HEK293 (cell line): Measurements from ENCODE around the gene MFAP1.
"Not testable (repeated sequence)": the region's sequence is repeated elsewhere in the genome, so short reads cannot be mapped to it uniquely, and the experiment has no call there.

Source experiments
- CTCF ChIP-seq: fragments of 450-650 bp; formaldehyde crosslinking; IDR thresholded peaks from 2 replicates; pipeline ENCODE4 v1.5.1; 2016; ENCODE audit warnings: missing biosample characterization, missing genetic modification characterization
- REST ChIP-seq: fragments of 450-650 bp; formaldehyde crosslinking; IDR thresholded peaks from 2 replicates; pipeline ENCODE4 v1.5.1; 2016; ENCODE audit warnings: missing biosample characterization, missing genetic modification characterization
- ZNF146 ChIP-seq: fragments of 450-650 bp; formaldehyde crosslinking; IDR thresholded peaks from 2 replicates; pipeline ENCODE4 v1.5.1; 2016; ENCODE audit warnings: missing biosample characterization, missing genetic modification characterization
- ZNF23 ChIP-seq: fragments of 450-650 bp; formaldehyde crosslinking; IDR thresholded peaks from 2 replicates; pipeline ENCODE4 v1.5.1; 2016; ENCODE audit warnings: missing biosample characterization, missing genetic modification characterization, borderline replicate concordance
- ZNF24 ChIP-seq: fragments of 450-650 bp; formaldehyde crosslinking; IDR thresholded peaks from 2 replicates; pipeline ENCODE4 v1.5.1; 2016; ENCODE audit warnings: missing biosample characterization, missing genetic modification characterization
- ZNF280D ChIP-seq: fragments of 450-650 bp; formaldehyde crosslinking; IDR thresholded peaks from 2 replicates; pipeline ENCODE4 v1.5.1; 2016; ENCODE audit warnings: missing biosample characterization, missing genetic modification characterization
- ZNF366 ChIP-seq: fragments of 450-650 bp; formaldehyde crosslinking; conservative IDR thresholded peaks from 2 replicates; pipeline ENCODE4 v1.5.1; 2016; ENCODE audit warnings: missing biosample characterization, missing genetic modification characterization

DNA sequence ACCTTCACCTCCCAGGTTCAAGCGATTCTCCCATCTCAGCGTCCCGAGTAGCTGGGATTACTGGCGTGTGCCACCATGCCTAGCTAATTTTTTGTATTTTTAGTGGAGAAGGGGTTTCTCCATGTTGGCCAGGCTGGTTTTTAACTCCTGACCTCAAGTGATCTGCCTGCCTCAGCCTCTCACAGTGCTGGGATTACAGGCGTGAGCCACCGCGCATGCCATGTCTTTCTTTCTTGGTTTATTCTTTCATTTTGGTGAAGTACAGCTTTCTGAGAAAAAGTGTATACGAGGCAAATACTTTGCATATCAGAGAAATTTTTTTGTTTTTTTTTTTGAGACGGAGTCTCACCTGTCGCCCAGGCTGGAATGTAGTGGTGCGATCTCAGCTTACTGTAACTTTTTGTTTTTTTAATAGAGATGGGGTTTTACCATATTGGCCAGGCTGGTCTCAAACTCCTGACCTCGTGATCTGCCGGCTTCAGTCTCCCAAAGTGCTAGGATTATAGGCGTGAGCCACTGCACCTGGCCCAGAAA lies 7.1 kb upstream of the MFAP1 start:
- TF ChIP-seq ZNF366 (tag by site-specific recombination); ZNF23 (tag by site-specific recombination); REST; CTCF (tag by site-specific recombination); ZNF146 (tag by site-specific recombination); ZNF24 (tag by site-specific recombination); ZNF280D: not testable (repeated sequence)
